Measurements from ENCODE around the gene TMF1.

The TMF1 gene

GRCh38 chr3:69051756-69052471, at the start of gene TMF1:
TSS of gene TMF1 (minus strand) at chr3:69052333. CDS start at chr3:69052086, 247 bp downstream.
- peak; percentile 97 for DNase-seq (ENCODE audit: low read depth in 2 of 2)

- no peak for DNase-seq (ENCODE audit: low read depth in 2 of 2)
Measured at GRCh38 chr3:69099576-69099975, 47.4 kb upstream of the TMF1 start.

- no peak for DNase-seq (ENCODE audit: low read depth in 2 of 2)
Measured at GRCh38 chr3:69097407-69098086, 45.4 kb upstream of the TMF1 start.

GRCh38 chr3:69096299-69096698, 44.2 kb upstream of the TMF1 start:
- no peak for DNase-seq (ENCODE audit: low read depth in 2 of 2)

GRCh38 chr3:69095636-69096035, 43.5 kb upstream of the TMF1 start:
- no peak for DNase-seq (ENCODE audit: low read depth in 2 of 2)

GRCh38 chr3:69094467-69095205, 42.5 kb upstream of the TMF1 start:
- DNase-seq (ENCODE audit: low read depth in 2 of 2) = no peak

GRCh38 chr3:69092030-69092516, 39.9 kb upstream of the TMF1 start:
- DNase-seq (ENCODE audit: low read depth in 2 of 2) = no peak

- no peak for DNase-seq (ENCODE audit: low read depth in 2 of 2)
Measured at GRCh38 chr3:69091389-69092029, 39.4 kb upstream of the TMF1 start.

- peak; percentile 48 to 53 for DNase-seq (ENCODE audit: low read depth in 2 of 2)
Measured at GRCh38 chr3:69090021-69090420, 37.9 kb upstream of the TMF1 start.

GRCh38 chr3:69088063-69088462, 35.9 kb upstream of the TMF1 start:
- DNase-seq (ENCODE audit: low read depth in 2 of 2) = no peak

- no peak for DNase-seq (ENCODE audit: low read depth in 2 of 2)
Measured at GRCh38 chr3:69087030-69087791, 35.1 kb upstream of the TMF1 start.

- DNase-seq (ENCODE audit: low read depth in 2 of 2) = peak; percentile 84 to 85
Measured at GRCh38 chr3:69085833-69086722, 33.9 kb upstream of the TMF1 start.

GRCh38 chr3:69085168-69085832, 33.2 kb upstream of the TMF1 start:
- DNase-seq (ENCODE audit: low read depth in 2 of 2) = no peak

- DNase-seq (ENCODE audit: low read depth in 2 of 2) = peak; percentile 76 to 79
Measured at GRCh38 chr3:69084326-69085167, 32.4 kb upstream of the TMF1 start, which contains the start of gene ARL6IP5. TSS of gene ARL6IP5 (plus strand) at chr3:69084937. CDS start at chr3:69085048, 111 bp downstream.

- DNase-seq (ENCODE audit: low read depth in 2 of 2) = peak; percentile 61 to 64
Measured at GRCh38 chr3:69082805-69083204, 30.7 kb upstream of the TMF1 start.

- DNase-seq (ENCODE audit: low read depth in 2 of 2) = no peak
Measured at GRCh38 chr3:69082361-69082760, 30.2 kb upstream of the TMF1 start.

- DNase-seq (ENCODE audit: low read depth in 2 of 2) = no peak
Measured at GRCh38 chr3:69081583-69082262, 29.6 kb upstream of the TMF1 start.
